Hippocampal formation (tissue), 2 donors: ENCODE results near the gene GABBR2.

Experiments used
- DNase-seq, 2 donors: peaks; one replicate each; lab custom pipeline; 2025; lab: John Stamatoyannopoulos, UW

The GABBR2 gene

GRCh38 chr9:98721643-98722042 lies 12.9 kb upstream of the GABBR2 start:
- DNase-seq: no peak

- DNase-seq: no peak
These were observed 11.7 kb upstream of the GABBR2 start for GRCh38 chr9:98720402-98720801.

GRCh38 chr9:98719055-98719454 lies 10.3 kb upstream of the GABBR2 start:
- DNase-seq: no peak

GRCh38 chr9:98714833-98715232 lies 6.1 kb upstream of the GABBR2 start:
- no peak for DNase-seq

- no peak for DNase-seq
These were observed 4.3 kb upstream of the GABBR2 start for GRCh38 chr9:98712987-98713386.

- no peak for DNase-seq
These were observed 1.5 kb upstream of the GABBR2 start for GRCh38 chr9:98709968-98710965.

- no peak for DNase-seq
These were observed 417 bp downstream of the GABBR2 start for GRCh38 chr9:98708103-98708932.

GRCh38 chr9:98707166-98708102 lies 1.3 kb downstream of the GABBR2 start:
- DNase-seq: peak; percentile 18 to 27

GRCh38 chr9:98706651-98707165 lies 2.0 kb downstream of the GABBR2 start:
- DNase-seq: peak in 1 of 2 donors; percentile 33

GRCh38 chr9:98702835-98703380 lies 5.8 kb downstream of the GABBR2 start:
- DNase-seq: no peak

GRCh38 chr9:98702340-98702739 lies 6.4 kb downstream of the GABBR2 start:
- DNase-seq: no peak

GRCh38 chr9:98701576-98701975 lies 7.2 kb downstream of the GABBR2 start:
- no peak for DNase-seq

GRCh38 chr9:98700801-98701200 lies 7.9 kb downstream of the GABBR2 start:
- DNase-seq: no peak

- DNase-seq: no peak
These were observed 9.9 kb downstream of the GABBR2 start for GRCh38 chr9:98698856-98699255.

GRCh38 chr9:98694943-98695342 lies 13.8 kb downstream of the GABBR2 start:
- DNase-seq: no peak

GRCh38 chr9:98692392-98692791 lies 16.3 kb downstream of the GABBR2 start:
- DNase-seq: no peak

- DNase-seq: no peak
These were observed 16.8 kb downstream of the GABBR2 start for GRCh38 chr9:98691890-98692289.

- no peak for DNase-seq
These were observed 18.0 kb downstream of the GABBR2 start for GRCh38 chr9:98690686-98691085.

- no peak for DNase-seq
These were observed 19.8 kb downstream of the GABBR2 start for GRCh38 chr9:98688710-98689495.

- no peak for DNase-seq
These were observed 20.8 kb downstream of the GABBR2 start for GRCh38 chr9:98687911-98688310.
